ENCODE results near the gene PAX2. TPM values are rescaled to one million over a fixed set of nuclear protein-coding genes. Genes with fewer than 3 reads are reported as not detected.

The PAX2 gene
- total and polyA plus RNA-seq, 12 donors = 0.07 to 0.25 (median 0.10) TPM; not detected in 8

DNA sequence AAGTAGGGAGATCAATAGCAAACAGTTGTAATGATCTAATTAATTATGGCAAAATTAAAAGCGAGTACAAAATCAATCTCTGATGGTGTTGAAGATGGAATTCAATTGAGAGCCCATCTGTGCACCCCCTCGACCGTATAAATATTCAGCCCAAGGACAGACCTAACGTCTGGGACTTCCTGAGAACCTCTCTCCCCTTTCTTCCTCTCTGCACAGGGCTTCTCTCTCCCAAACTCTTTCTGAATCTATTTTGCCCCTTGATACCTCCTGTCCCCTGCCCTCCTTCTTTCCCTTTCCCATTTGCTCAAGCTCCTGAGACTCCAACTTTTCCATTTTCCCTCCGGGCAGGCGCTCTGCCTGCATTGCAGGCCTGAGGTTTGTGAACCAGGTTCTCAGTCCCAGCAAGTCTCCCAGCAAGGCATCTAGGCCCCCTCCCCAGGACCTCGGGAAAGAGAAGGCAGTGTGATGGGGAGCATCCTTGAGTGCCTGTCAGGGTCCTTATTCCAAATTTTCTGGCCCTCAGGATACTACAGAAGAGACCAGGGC, 8.5 kb upstream of the PAX2 start:
- no peak for DNase-seq
- H3K27ac ChIP-seq = no peak overlapping the region
- no peaks in the 10 kb centered on the region for H3K9me3 ChIP-seq (replicated peaks in 1 of 3)
- H3K4me3 ChIP-seq = no peak overlapping the region
- WGBS, 4 donors = 43 to 64% (median 54%) methylated on average over 7 of the region's 7 CpGs
- intact Hi-C loops (cut with DNase I) = no loop called here
- H3K36me3 ChIP-seq (replicated peaks in 1 of 2) = no peaks in the 10 kb centered on the region
- peaks cover 0 to 6% of the 10 kb centered on the region in 2 donors for H3K4me1 ChIP-seq (replicated peaks in 1 of 2)
- H3K27me3 ChIP-seq = peaks cover 93% of the 10 kb centered on the region
- TF ChIP-seq POLR2A (IDR thresholded peaks at IDR 0.05) = no peak
- TF ChIP-seq, protein P1, sequence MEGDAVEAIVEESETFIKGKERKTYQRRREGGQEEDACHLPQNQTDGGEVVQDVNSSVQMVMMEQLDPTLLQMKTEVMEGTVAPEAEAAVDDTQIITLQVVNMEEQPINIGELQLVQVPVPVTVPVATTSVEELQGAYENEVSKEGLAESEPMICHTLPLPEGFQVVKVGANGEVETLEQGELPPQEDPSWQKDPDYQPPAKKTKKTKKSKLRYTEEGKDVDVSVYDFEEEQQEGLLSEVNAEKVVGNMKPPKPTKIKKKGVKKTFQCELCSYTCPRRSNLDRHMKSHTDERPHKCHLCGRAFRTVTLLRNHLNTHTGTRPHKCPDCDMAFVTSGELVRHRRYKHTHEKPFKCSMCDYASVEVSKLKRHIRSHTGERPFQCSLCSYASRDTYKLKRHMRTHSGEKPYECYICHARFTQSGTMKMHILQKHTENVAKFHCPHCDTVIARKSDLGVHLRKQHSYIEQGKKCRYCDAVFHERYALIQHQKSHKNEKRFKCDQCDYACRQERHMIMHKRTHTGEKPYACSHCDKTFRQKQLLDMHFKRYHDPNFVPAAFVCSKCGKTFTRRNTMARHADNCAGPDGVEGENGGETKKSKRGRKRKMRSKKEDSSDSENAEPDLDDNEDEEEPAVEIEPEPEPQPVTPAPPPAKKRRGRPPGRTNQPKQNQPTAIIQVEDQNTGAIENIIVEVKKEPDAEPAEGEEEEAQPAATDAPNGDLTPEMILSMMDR (IDR thresholded peaks at IDR 0.05) = no peak

DNA sequence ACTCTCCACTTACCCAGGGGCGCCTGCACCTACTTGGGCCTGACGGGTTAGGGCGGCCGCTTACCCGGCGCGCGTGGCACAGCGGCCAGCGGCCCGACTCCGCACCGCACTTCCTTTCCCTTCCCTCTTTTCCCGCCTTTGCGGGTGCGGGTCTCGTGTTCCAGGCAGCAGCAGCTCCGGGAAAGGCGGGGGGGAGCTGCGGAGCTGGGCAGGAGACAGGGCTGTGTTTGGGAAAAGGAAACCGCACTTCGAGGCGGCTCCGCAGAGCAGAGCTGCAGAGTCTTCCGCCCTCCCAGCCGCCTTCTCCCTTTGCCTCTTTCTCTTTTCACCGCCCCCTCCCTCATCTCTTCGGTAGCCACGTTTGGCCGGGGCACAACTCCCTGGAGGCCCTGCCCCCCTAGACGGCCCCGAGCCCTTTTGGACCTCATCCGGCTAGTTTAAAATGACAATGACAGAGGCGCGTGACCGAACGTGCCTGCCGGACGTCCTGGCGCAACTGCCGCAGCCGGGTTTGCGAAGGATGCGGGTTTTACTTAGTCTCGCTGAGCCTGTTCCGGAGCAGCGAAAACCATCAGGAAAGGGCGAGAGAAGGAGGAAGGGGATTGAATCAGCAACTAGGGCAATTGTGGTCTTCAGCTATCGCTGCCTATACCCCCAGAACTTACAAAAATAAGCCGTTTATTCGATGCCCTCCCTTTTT, 7.9 kb upstream of the PAX2 start:
- no peak for DNase-seq
- H3K27ac ChIP-seq = no peak overlapping the region
- intact Hi-C loops (cut with DNase I) = no loop called here
- peaks cover 93% of the 10 kb centered on the region for H3K27me3 ChIP-seq
- TF ChIP-seq POLR2A (IDR thresholded peaks at IDR 0.05) = no peak
- TF ChIP-seq, protein P1 (IDR thresholded peaks at IDR 0.05) = no peak
- 8 to 18% (median 15%) methylated on average over 37 to 51 of the region's 51 CpGs for WGBS, 4 donors
- no peaks in the 10 kb centered on the region for H3K36me3 ChIP-seq (replicated peaks in 1 of 2)
- H3K9me3 ChIP-seq (replicated peaks in 1 of 3) = no peaks in the 10 kb centered on the region
- H3K4me1 ChIP-seq (replicated peaks in 1 of 2) = peaks cover 0 to 6% of the 10 kb centered on the region in 2 donors
- H3K4me3 ChIP-seq = peak overlapping the region in 1 of 4 donors; percentile 32

DNA sequence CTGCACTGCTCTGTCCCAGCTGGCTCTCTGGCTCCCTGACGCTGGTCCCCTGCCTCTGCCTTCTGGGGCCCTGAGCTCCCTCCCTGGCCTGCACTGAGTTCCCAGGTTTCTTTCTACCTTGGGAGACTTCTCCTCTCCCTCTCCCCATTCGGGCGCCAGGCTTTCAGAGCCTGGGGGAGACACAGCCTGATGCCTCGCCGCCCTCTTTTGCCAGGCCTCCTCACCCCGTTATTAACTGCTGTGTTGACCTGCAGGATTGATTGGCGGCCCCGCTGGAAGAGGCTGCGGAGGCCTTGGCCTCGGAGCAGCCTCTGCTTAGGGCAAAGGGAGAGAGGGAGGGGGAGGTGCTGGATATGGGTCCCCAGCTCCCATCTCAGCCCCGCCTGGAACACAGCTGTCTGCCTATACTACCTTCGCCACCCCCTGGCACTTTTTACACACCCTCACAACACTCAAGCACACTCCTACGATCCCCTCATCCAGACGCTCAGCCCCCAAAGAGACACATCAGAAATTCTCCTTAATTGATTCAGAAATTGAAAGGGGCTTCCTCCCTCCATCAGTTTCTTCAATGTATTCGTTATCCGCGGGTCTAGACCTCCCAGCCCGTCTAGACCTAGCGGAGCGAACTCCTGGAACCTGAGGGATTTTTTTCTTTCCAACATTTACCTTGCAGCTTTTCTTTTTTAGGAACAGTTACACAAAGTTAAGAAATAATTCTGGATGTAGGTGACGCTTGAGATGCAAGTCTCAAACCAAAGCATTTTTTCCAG, 7.1 kb upstream of the PAX2 start:
- intact Hi-C loops (cut with DNase I) = no loop called here
- Histone ChIP-seq H3K4me1 (replicated peaks in 1 of 2) (peaks cover 0 to 6% of the 10 kb centered on the region in 2 donors), H3K4me3 (peak overlapping the region in 1 of 4 donors; percentile 32), H3K9me3 (replicated peaks in 1 of 3) (no peaks in the 10 kb centered on the region), H3K36me3 (replicated peaks in 1 of 2) (no peaks in the 10 kb centered on the region), H3K27ac (no peak overlapping the region), H3K27me3 (peaks cover 92% of the 10 kb centered on the region)
- TF ChIP-seq, protein P1 (IDR thresholded peaks at IDR 0.05) = no peak
- no peak for TF ChIP-seq POLR2A (IDR thresholded peaks at IDR 0.05)
- no peak for DNase-seq
- 23 to 31% (median 24%) methylated on average over 16 to 21 of the region's 21 CpGs for WGBS, 4 donors

Measured in adrenal gland (tissue), 12 donors.